Measurements from ENCODE around the gene CDPF1.

The CDPF1 gene

GRCh38 chr22:46247443-46247975, 2.6 kb downstream of the CDPF1 start:
- Mint-ChIP-seq H3K9me3 (no peaks in the 10 kb centered on the region), H3K4me1 (peaks cover 22% of the 10 kb centered on the region), H3K27ac (no peak overlapping the region), H3K36me3 (ENCODE audit: low read depth) (no peaks in the 10 kb centered on the region), H3K4me3 (no peak overlapping the region), H3K27me3 (no peaks in the 10 kb centered on the region)
- no peak for ATAC-seq
- no peak for DNase-seq

- H3K9me3 Mint-ChIP-seq = no peaks in the 10 kb centered on the region
- no peak overlapping the region for H3K27ac Mint-ChIP-seq
- no peaks in the 10 kb centered on the region for H3K27me3 Mint-ChIP-seq
- DNase-seq = no peak
- no peak overlapping the region for H3K4me3 Mint-ChIP-seq
- no peaks in the 10 kb centered on the region for H3K36me3 Mint-ChIP-seq (ENCODE audit: low read depth)
- H3K4me1 Mint-ChIP-seq = peaks cover 11% of the 10 kb centered on the region
- no peak for ATAC-seq
Observed at GRCh38 chr22:46246178-46246577, 3.9 kb downstream of the CDPF1 start.

DNA sequence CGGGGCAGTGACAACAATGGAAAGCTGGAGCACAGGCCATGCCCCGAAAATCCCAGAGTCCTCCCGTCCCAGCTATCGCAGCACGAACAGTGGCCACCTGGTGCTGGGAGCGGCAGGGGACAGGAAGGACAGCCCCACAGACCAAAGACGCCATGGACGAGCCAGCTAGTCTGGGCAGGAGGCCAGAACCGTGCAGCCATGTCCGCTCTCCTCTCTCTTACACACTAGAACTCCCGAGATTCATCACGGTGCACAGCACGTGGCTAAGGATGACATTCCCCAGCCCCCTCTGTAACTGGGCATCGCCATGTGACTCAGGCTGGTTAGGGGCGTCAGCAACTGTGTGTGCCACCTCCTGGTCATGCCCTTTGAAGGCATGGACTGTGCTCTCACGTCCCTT, 4.6 kb downstream of the CDPF1 start:
- Mint-ChIP-seq H3K36me3 (ENCODE audit: low read depth) (no peaks in the 10 kb centered on the region), H3K27ac (no peak overlapping the region), H3K4me3 (no peak overlapping the region), H3K4me1 (peaks cover 7% of the 10 kb centered on the region), H3K27me3 (no peaks in the 10 kb centered on the region), H3K9me3 (no peaks in the 10 kb centered on the region)
- no peak for DNase-seq
- no peak for ATAC-seq

DNA sequence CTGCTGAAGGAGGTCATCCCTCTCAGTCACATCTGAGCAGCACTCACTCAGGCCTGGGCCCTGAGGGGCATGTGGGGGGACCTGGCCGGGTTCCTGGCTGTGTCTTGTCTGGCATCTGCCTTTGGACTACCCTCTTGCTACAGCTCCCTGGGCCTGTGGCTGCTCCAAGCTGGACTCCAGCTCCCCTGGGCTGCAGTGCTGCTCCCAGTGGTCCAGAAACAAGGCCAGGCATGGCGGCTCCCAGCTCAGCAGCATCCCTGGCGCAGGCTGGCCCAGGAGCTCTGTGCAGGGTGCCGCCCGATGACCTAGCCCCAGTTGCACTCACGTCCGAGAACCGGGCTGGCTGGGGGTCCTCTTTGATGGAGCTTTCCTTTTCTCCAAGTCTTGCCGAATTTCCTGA, 5.3 kb downstream of the CDPF1 start:
- Mint-ChIP-seq H3K4me1 (peaks cover 15% of the 10 kb centered on the region), H3K9me3 (no peaks in the 10 kb centered on the region), H3K27me3 (no peaks in the 10 kb centered on the region), H3K27ac (no peak overlapping the region), H3K4me3 (no peak overlapping the region), H3K36me3 (ENCODE audit: low read depth) (no peaks in the 10 kb centered on the region)
- ATAC-seq = no peak
- no peak for DNase-seq

- no peak overlapping the region for H3K27ac Mint-ChIP-seq
- H3K4me3 Mint-ChIP-seq = no peak overlapping the region
- H3K36me3 Mint-ChIP-seq (ENCODE audit: low read depth) = no peaks in the 10 kb centered on the region
- H3K4me1 Mint-ChIP-seq = peaks cover 14% of the 10 kb centered on the region
- no peak for ATAC-seq
- H3K9me3 Mint-ChIP-seq = no peaks in the 10 kb centered on the region
- DNase-seq = no peak
- no peaks in the 10 kb centered on the region for H3K27me3 Mint-ChIP-seq
Observed at GRCh38 chr22:46242076-46242475, 8.0 kb downstream of the CDPF1 start.

DNA sequence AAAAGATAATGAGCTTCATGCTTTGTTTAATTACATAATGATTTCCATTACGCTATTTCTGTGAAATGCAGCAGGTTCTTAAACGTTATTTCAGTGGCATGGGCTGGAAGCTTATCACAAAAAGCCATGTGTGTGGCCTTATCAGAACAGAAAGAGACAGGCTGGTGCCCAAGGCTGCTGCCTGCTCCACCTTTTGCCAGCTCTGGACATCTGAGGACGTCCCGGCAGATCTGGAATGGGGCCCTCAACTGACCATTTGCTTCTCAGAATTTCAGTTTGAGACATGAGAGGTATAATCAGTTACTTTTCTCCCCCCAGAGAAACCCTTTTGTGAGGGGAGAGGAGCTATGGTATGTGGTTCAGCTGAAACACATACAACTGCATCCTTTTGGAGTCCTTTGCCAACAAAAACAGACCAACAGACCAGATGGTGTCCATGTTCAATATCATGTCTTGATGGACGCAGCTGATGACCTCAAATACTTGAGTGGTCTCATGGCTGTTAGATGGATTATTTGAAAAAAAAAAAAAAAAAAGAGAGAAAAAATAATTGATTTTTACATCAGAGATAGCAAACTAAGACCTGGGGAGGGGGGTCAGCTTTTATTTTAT, 8.6 kb downstream of the CDPF1 start:
- Mint-ChIP-seq H3K9me3 (no peaks in the 10 kb centered on the region), H3K27me3 (no peaks in the 10 kb centered on the region), H3K36me3 (ENCODE audit: low read depth) (no peaks in the 10 kb centered on the region), H3K4me3 (no peak overlapping the region), H3K4me1 (peaks cover 14% of the 10 kb centered on the region), H3K27ac (no peak overlapping the region)
- ATAC-seq (no peak), DNase-seq (no peak)

DNA sequence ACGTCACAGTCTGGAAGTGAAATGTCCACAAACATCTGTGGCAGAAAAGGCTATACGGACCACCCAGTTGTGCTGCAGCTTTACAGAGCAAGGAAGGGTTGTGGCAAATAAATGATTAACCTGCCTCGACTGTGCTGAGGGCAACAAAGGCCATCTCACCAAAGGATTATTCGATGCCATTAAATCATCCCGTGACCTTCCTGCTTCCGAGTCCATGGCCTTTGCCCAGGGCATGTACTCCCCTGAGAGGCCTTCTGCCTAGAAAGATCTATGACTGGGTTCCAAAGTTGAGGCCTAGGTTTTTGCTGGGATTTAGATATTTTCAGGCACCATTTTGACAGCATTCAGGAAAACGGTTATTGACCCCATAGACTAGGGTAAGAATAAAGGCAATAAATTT, 9.2 kb downstream of the CDPF1 start:
- Mint-ChIP-seq H3K4me1 (peaks cover 14% of the 10 kb centered on the region), H3K9me3 (no peaks in the 10 kb centered on the region), H3K27ac (no peak overlapping the region), H3K36me3 (ENCODE audit: low read depth) (no peaks in the 10 kb centered on the region), H3K4me3 (no peak overlapping the region), H3K27me3 (no peaks in the 10 kb centered on the region)
- no peak for ATAC-seq
- DNase-seq = no peak

DNA sequence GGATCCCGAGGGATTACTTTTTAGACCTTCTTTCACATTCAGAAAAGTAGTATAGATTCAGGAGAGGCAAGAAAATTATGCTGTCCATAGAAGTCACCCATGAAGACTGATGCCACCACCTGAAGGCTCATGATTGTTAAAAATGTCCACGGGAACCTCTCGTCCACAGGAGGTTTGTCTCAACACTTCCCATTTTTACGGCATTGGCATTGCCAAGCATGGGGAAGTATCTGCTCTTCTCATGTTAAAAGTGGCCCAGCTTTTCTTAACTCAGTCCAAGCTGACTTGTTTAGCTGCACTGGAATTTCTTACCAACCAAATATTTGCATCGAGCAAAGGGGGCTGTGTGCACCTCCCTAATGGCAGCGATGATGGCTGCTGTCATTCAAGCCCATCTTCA, 9.6 kb downstream of the CDPF1 start:
- Mint-ChIP-seq H3K36me3 (ENCODE audit: low read depth) (peaks cover 2% of the 10 kb centered on the region), H3K4me3 (no peak overlapping the region), H3K9me3 (no peaks in the 10 kb centered on the region), H3K4me1 (peaks cover 14% of the 10 kb centered on the region), H3K27ac (no peak overlapping the region), H3K27me3 (no peaks in the 10 kb centered on the region)
- ATAC-seq (no peak), DNase-seq (no peak)

DNA sequence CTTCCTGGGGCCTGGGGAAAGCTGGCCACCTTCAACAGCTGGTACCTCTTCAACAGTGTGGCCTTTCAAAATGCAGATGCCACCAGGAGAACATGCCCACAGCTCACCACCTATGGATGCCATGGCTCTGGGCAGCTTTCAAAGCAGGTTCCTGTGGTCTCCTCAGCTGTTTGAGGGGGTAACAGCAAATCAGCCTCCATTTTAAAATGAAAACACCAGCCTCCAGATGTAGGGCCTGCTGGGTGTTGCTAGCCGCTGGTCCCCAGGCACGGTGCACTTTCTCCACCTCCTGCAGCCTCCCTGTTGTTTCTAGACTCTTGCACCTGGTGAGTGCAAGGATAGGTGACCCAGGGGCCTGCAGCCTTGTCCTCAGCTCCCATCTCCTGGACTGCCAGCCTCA, 10.0 kb downstream of the CDPF1 start:
- H3K4me1 Mint-ChIP-seq = peaks cover 14% of the 10 kb centered on the region
- H3K27ac Mint-ChIP-seq = no peak overlapping the region
- H3K9me3 Mint-ChIP-seq = no peaks in the 10 kb centered on the region
- ATAC-seq (no peak), DNase-seq (no peak)
- H3K4me3 Mint-ChIP-seq = no peak overlapping the region
- no peaks in the 10 kb centered on the region for H3K27me3 Mint-ChIP-seq
- peaks cover 2% of the 10 kb centered on the region for H3K36me3 Mint-ChIP-seq (ENCODE audit: low read depth)

- H3K27me3 Mint-ChIP-seq = no peaks in the 10 kb centered on the region
- no peak overlapping the region for H3K4me3 Mint-ChIP-seq
- no peak for ATAC-seq
- DNase-seq = no peak
- H3K27ac Mint-ChIP-seq = peak overlapping the region; percentile 35
- H3K9me3 Mint-ChIP-seq = no peaks in the 10 kb centered on the region
- H3K36me3 Mint-ChIP-seq (ENCODE audit: low read depth) = peaks cover 2% of the 10 kb centered on the region
- H3K4me1 Mint-ChIP-seq = peaks cover 14% of the 10 kb centered on the region
Observed at GRCh38 chr22:46239261-46240048, 10.6 kb downstream of the CDPF1 start.

DNA sequence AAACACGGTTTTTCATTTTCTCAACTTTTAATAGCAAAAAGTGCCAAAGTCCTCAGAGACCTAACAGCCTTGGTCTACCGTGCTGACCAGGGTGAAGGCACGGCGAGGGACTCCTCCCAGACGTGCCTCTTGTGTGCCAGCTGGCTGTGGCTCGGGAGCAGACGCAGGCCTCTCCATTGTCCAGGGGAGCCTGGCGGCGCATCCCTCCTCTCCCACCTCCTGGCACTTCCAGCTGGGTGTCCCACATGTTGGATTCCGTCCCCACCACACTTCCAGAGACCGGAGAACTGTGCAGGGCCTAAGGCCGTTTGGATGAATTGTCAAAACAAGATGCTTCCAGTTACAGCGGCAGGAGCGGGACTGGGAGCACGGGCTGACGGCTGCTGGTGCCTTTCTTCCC, 11.6 kb downstream of the CDPF1 start:
- no peaks in the 10 kb centered on the region for H3K27me3 Mint-ChIP-seq
- DNase-seq (no peak), ATAC-seq (no peak)
- H3K4me1 Mint-ChIP-seq = peaks cover 14% of the 10 kb centered on the region
- H3K27ac Mint-ChIP-seq = no peak overlapping the region
- H3K9me3 Mint-ChIP-seq = no peaks in the 10 kb centered on the region
- H3K4me3 Mint-ChIP-seq = no peak overlapping the region
- peaks cover 2% of the 10 kb centered on the region for H3K36me3 Mint-ChIP-seq (ENCODE audit: low read depth)

DNA sequence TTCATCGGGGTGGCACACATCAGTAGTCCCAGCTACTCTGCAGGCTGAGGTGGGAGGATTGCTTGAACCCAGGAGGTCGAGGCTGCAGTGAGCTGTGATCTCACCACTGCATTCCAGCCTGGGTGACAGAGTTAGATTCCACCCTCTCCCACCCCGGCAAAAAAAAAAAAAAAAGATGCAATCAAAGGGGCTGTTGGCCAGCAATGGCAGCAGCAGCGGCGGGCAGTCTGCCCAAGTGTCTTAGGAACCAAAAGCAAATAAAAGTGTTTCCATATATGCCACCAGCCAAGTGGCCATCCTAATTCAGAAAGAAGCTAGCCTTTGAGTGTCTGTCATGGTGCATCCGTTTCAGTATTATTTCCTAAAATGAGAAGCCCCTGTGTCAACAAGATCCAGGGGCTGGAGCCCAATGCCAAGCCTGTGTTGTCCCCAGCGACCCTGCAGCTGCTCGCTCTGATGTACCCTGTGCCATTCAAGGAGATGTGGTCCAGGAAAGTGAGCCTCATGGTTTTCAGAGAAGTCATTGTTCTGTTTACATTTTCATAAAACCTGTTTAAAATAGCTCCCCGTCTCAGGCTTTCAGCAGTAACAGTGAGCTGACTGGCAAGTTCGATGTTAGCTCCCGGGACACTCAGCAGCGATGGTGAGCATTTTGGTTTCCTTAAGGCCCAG, 12.5 kb downstream of the CDPF1 start:
- DNase-seq (no peak), ATAC-seq (no peak)
- peaks cover 2% of the 10 kb centered on the region for H3K36me3 Mint-ChIP-seq (ENCODE audit: low read depth)
- H3K4me3 Mint-ChIP-seq = no peak overlapping the region
- H3K4me1 Mint-ChIP-seq = peaks cover 14% of the 10 kb centered on the region
- H3K27me3 Mint-ChIP-seq = no peaks in the 10 kb centered on the region
- no peak overlapping the region for H3K27ac Mint-ChIP-seq
- H3K9me3 Mint-ChIP-seq = no peaks in the 10 kb centered on the region

- Mint-ChIP-seq H3K36me3 (ENCODE audit: low read depth) (peaks cover 4% of the 10 kb centered on the region), H3K27ac (no peak overlapping the region), H3K9me3 (no peaks in the 10 kb centered on the region), H3K27me3 (no peaks in the 10 kb centered on the region), H3K4me3 (no peak overlapping the region), H3K4me1 (peaks cover 6% of the 10 kb centered on the region)
- DNase-seq (no peak), ATAC-seq (no peak)
Observed at GRCh38 chr22:46234969-46235368, 15.1 kb downstream of the CDPF1 start.

DNA sequence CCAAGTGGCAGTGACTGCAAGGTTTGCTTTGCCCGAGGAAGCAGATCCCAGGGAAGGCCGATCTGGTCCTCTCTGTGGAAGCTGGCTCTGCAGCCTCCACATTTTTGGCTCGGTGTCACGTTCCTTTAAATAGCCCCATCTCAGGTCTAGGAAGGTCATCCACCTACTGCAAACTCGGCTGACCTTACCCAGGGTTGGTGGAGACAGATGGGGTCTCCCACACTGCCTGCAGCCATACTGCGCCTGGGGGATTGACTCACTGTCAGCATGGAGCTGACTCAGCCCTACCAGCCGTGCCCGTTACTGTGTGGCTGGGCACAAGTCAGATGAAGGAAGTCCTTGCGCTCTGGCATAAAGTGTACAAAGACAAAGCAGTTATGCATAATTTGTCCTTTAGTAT, 16.9 kb downstream of the CDPF1 start:
- H3K4me3 Mint-ChIP-seq = no peak overlapping the region
- no peaks in the 10 kb centered on the region for H3K27me3 Mint-ChIP-seq
- peaks cover 4% of the 10 kb centered on the region for H3K36me3 Mint-ChIP-seq (ENCODE audit: low read depth)
- DNase-seq (no peak), ATAC-seq (no peak)
- no peaks in the 10 kb centered on the region for H3K9me3 Mint-ChIP-seq
- H3K4me1 Mint-ChIP-seq = no peaks in the 10 kb centered on the region
- no peak overlapping the region for H3K27ac Mint-ChIP-seq

Data from activated naive CD8-positive, alpha-beta T cell treated with anti-CD3 and anti-CD28 coated beads, Interleukin-2, amount 50 U/mL, for 24 hours (primary cell).